ENCODE results near the gene KRTAP5-1.

The KRTAP5-1 gene

DNA sequence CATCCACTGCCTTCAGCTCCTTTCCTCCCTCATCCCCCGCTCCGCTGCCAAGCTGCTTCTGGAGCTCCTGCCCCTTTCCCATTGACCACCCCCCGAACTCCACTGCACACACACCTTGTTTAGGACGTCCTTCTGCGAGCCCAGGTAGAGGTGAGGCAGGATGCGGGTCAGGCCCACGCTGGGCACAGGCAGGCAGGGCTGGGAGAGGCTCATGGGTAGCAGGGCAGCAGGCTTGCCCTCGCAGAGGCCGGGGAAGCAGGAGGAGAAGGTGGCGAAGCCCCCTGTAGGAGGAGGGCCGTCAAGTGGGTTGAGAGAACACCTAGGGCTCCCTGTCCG, 26.3 kb downstream of the KRTAP5-1 start:
- no peak for DNase-seq

DNA sequence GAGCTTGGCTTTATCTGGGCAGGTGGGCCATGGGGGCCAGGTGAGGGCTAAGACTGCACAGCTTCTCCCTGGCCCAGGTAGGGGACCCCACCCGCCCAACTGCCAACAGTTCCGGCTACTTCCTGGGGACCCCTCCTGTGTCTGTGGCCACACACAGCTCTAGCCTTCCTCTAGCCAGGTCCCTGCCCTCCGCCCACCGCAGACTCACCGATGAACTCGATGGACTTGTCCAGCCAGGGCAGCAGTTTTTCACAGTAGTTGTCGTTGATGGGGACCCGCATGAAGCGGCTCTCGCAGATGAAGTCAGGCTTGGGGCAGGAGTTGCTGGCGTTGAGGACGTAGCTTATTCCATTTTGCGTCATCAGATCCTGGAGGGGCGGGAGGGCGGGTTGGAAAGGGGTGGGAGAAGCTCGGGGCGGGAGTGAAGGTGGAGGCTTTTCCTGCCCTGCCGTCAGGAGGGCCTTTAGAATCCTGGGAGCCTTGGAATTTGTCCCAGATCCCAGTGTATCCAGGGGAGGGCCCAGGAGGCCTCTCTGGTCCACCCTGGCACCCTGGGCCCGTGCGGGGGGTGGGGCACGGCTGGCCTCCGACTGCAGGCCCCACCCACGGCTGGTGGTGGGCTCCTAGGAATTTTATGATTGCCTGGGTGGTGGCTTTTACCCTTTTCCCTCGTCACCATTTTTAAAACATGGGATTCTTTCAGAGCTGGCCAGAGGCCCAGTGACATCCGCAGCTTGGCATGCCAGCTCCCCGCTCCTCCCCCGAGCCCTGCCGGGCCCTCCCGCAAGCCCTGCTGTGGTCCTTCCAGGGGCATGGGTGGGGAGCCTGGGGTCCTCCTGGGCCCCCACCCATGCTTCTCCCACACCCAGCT, 26.9 kb downstream of the KRTAP5-1 start:
- DNase-seq = no peak

- no peak for DNase-seq
Measured at GRCh38 chr11:1557051-1557884, 27.8 kb downstream of the KRTAP5-1 start.

GRCh38 chr11:1556278-1556902, 28.7 kb downstream of the KRTAP5-1 start:
- DNase-seq = no peak

- DNase-seq = no peak
Measured at GRCh38 chr11:1555713-1556153, 29.4 kb downstream of the KRTAP5-1 start.

- DNase-seq = no peak
Measured at GRCh38 chr11:1554981-1555712, 29.9 kb downstream of the KRTAP5-1 start.

DNA sequence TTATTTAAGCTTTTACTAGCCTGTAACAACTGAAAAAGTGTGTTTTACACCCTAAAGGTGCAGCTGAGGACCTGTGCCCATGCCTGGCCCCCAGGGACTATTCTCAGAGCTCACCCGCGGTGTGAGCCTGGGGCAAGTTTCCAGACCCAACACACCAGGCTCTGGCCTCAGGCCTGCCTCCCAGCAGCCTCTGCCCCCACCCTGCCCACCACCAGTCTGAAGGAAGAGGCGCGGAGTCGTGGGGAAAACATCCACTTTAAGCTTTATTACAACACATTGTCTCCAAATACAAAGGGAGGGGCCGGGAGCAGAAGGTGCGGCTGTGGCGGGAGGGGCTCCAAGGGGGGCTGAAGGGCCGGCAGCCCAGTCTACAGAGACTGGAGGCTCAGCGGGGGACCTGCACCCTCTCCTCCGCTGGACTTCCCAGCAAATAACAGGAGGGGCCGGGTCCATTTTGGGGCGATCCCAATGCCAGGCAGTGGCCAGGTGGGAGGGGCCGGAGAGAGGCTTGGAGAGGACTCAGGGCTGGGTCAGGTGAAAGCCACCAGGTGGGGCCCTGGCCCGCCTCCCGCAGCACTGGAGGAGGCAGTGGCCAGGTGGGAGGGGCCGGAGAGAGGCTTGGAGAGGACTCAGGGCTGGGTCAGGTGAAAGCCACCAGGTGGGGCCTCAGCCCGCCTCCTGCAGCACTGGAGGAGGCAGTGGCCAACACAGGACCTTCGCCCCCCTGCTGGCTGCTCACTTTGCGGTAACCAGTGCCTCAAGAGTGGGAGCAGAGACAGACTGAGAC, 31.1 kb downstream of the KRTAP5-1 start:
- peak; percentile 52 for DNase-seq

DNA sequence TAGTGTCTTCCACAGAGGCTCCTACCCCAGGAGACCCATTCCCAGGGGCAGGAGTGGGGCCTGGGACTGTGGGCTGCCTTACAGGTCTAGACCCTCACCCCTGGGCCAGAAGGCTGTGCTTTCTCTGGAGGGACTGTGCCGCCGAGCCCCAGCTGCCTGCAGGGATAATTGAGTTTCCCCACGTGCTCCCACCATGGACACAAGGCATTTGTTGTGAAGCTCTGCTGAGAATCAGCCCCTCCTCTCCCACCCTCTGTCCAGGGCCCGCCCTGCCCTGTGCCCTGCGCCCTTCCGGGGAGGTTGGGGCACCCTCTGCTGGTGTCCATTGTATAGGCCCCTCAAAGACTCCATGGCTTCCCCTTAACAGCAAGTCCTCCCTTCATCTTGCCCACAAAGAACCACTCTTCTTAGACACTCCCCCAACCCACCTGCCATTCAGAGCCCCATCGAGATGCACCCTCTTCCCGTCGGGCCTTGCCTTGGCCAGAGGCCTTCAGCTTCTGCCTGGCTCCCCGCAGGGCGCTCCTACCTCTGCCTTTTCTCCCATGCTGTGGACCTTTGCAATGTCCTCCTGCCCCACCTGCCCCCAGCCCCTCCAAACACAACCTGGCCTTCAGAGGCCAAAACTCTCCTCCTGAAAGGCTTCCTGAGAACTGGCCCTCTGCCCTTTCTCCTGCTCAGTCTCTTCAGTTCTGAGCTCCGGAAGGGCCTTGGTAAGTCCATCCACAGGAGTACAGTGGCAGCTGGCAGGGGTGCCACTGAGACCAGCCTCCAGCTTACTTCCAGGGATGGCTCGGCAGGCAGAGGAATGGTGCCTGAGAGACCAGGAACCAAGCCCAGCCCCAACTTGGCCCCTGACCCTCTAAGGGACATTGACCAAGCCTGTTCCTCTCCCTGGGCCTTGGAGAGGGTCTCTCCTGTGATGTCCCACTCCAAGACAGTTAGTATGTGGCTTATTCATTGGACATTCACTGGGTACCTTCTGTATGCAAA, 35.4 kb downstream of the KRTAP5-1 start:
- DNase-seq = no peak

GRCh38 chr11:1548221-1549070, 36.6 kb downstream of the KRTAP5-1 start:
- DNase-seq = peak; percentile 32

DNA sequence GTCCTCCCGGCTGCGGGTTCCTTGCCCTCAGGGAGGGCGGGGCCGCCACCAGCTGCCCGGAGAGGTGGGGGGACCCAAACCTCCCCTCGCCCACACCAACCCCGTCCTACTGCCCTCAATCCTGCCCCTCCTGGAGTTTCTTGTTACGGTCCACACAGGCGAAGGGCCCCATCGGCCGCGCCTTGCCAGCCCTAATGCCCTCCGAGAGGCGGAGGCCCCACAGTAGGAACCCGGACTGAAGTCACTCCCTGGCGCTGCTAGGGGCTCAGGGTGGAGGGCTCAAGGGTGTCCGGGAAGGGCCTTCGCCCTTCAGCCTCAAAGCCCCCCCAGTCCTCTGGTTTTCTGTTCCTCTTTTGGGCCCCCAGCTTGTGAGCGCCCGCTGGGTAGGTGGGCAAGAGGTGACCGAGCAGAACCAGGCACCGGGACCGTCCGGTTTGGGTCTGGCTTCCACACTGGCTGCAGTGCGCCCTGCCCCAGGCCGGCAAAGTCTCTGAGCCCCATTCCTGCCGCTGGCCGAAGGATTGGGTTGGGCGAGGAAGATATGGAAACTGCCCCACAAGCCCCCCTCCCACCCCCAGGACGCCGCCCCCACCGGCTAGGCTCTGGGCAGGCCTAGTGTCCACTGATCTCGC, 37.5 kb downstream of the KRTAP5-1 start:
- DNase-seq = no peak

DNA sequence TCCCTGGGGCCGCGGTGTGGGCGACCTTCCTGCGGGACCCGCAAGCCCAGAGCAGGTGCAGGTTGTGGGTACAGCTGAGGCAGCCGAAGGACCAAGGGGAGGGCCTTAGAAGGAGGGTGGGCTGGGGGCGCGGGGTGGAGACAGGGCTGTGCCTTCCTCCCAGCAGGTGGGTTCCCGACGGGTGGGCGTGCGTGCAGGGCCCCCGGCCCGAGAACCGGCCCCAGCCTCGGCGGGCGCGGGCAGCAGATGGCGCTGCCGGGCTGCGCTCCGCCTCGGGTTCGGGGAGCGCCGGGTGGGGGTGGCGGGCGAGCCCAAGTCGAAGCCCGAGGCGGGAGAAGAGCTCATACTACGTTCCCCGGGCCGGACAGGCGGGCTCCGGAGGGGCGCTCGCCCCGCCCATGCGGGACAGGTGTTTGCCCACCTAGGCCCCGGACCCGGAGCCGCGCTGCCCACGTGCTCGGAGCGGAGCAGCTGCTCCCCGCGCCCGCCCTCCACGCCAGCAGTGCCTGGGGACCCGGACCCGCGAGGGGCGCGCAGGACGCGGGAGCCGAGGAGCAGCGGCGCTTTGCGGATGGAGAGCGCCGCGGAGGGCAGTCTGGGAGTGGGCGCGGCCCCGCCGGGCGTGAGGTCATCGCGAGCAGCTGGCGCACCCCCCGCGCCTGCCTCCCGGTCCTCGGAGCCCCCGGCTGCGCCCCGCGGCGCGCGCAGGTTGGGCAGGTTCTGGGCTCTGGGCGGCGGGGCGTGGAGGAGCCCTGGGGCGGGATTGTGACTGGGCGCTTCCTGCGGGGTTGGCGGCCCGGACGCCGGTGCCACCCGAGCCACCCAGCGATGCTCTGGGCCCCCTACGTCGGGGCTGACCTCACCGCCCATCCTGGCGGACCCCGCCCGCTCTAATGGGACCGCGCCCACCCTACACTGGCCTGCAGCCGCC, 38.3 kb downstream of the KRTAP5-1 start:
- DNase-seq = peak; percentile 18

DNA sequence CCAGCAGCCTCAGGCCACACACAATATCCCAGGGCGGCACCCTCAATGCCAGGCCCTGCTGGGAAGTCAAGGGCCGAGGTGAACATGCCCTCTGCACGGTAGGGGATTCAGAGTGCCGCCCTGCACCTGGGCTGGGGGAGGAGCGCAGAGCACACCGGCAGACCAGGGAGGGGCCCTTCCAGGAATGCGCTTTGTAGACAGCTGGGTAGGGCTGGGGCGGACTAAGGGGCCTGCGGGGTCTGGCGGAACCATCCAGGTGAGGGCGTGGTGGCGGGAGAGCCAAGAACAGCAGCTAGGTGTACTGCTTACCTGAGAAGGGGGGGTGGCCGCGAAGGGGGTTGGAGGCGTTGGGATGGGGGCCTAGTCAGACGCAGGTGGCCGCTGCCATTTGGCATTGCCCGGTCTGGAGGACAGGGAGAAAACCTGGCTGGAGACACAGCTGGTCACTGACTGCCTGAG, 39.0 kb downstream of the KRTAP5-1 start:
- peak; percentile 11 for DNase-seq

GRCh38 chr11:1545432-1545831, 39.7 kb downstream of the KRTAP5-1 start:
- no peak for DNase-seq

- DNase-seq = no peak
Measured at GRCh38 chr11:1544536-1544935, 40.5 kb downstream of the KRTAP5-1 start.

DNA sequence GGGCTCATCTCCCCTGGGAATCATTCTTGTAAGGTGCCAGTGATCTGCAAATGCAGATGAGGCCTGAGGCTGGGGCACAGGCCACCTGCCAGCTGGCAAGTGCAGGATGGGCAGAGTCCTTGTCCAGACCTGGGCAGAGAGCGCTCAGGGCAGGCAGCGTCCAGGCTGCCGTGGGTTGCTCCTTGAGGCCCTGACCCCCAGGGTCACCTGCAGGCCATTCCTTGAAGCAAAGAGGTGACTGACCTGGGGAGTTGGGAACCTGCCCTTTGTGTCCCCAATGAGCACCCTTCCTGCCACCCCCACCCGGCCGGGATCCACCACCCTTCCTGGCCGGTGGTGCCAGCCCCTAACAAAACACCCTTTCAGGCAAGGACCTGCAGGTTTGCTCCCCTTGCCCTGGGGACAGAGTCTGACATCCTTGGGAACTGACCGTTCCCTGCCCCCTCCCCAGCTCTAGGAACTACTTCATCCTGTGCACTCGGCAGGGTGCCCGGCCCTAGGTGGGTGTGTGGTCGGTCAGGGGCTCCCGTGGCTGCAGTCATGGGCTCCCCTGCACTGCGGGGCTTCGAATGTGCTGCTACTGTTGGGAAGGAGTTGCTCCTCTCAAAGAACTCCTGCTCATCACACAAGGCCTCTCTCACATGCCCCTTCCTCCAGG, 41.3 kb downstream of the KRTAP5-1 start:
- DNase-seq = no peak

DNA sequence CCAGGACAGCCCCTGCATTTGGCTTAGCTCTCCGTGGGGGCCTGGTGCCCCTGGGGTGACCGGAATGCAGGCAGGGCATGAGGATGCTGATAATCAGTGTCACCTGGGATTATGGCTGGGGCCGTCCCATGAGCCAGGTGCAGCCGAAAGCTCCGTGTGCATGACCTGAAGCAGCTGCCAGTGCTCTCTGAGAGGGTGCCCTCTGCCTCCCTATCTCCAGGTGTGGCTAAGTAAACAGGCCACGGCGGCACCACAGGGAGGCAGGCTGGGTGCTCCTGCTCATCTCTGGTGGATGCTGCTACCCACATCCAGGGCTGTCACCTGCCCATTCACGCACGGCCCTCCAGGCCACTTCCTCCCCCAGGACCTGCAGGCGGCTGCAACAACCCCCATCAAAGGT, 42.8 kb downstream of the KRTAP5-1 start:
- no peak for DNase-seq

DNA sequence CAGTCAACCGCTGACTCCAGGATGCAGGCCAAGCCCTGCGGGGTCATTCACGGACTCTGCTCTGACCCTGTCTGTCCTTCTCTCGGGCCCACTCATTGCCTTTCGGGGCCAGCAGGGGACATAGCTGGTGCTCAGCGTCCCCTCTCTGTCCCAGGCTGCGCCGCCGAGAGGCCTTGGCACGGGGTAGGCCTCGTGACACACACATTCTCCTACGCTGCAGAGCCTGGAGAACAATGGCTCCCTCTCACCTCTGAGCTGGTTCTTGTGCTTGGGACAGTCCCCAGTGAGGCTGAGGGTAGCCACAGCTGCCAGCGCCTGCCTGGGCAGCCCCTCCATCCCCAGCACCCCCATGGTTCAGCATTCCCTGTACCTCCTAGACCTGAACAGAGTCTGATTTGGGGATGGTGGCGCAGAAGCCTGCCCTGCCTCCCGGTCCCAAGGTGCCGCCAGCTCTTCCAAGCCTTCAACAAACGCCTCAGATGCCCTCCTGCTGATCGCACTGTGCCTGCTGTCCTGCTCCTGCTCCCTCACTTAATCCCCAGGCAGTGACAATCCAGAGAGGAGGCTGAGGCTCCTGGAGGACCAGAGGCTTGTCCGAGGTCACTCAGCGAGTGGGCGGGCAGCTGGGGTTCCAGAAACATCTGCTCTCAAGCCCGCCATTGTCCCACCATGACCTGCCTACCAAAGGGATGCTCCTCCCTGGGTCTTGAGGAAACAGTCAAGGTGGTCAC, 43.4 kb downstream of the KRTAP5-1 start:
- DNase-seq = no peak

Measured in DMS79 (cell line).